IgD-negative memory B cell (primary cell): ENCODE results near the gene RTEL1. TPM values are rescaled to one million over a fixed set of nuclear protein-coding genes. Genes with fewer than 3 reads are reported as not detected.
"Not testable (repeated sequence)": the region's sequence is repeated elsewhere in the genome, so short reads cannot be mapped to it uniquely, and the experiment has no call there.

ENCODE experiments used
- H3K27ac Mint-ChIP-seq, 3 donors: one replicate each; pipeline ENCODE4 v1.8.0; 2020 to 2022; ENCODE audit warnings: mild to moderate bottlenecking in 3 of 3, mixed read lengths in 3 of 3, moderate library complexity in 1 of 3
- H3K27me3 Mint-ChIP-seq: one replicate; pipeline ENCODE4 v1.8.0; 2021; ENCODE audit warnings: mixed read lengths
- H3K36me3 Mint-ChIP-seq: one replicate; pipeline ENCODE4 v1.8.0; 2020; ENCODE audit warnings: mild to moderate bottlenecking, mixed read lengths
- H3K4me1 Mint-ChIP-seq, 3 donors: one replicate each; pipeline ENCODE4 v1.8.0; 2020 to 2022; ENCODE audit warnings: mixed read lengths in 3 of 3, mild to moderate bottlenecking in 1 of 3
- H3K4me3 Mint-ChIP-seq, 4 donors: one replicate each; pipeline ENCODE4 v1.8.0; 2020 to 2022; ENCODE audit warnings: mild to moderate bottlenecking in 4 of 4, mixed read lengths in 4 of 4, moderate library complexity in 3 of 4
- H3K9me3 Mint-ChIP-seq, 3 donors: one replicate each; pipeline ENCODE4 v1.8.0; 2020 to 2021; ENCODE audit warnings: mixed read lengths in 3 of 3, mild to moderate bottlenecking in 1 of 3
- polyA plus RNA-seq: library from polyadenylated mRNA; unstranded; fragments of 300-500 nt; fragmentation: Illumina TruSeq; gene quantifications from one replicate; pipeline ENCODE4 v1.2.3, GENCODE V29; 2021

The RTEL1 gene
- polyA plus RNA-seq, 1 donor from 2014 or later: 2.6 TPM

DNA sequence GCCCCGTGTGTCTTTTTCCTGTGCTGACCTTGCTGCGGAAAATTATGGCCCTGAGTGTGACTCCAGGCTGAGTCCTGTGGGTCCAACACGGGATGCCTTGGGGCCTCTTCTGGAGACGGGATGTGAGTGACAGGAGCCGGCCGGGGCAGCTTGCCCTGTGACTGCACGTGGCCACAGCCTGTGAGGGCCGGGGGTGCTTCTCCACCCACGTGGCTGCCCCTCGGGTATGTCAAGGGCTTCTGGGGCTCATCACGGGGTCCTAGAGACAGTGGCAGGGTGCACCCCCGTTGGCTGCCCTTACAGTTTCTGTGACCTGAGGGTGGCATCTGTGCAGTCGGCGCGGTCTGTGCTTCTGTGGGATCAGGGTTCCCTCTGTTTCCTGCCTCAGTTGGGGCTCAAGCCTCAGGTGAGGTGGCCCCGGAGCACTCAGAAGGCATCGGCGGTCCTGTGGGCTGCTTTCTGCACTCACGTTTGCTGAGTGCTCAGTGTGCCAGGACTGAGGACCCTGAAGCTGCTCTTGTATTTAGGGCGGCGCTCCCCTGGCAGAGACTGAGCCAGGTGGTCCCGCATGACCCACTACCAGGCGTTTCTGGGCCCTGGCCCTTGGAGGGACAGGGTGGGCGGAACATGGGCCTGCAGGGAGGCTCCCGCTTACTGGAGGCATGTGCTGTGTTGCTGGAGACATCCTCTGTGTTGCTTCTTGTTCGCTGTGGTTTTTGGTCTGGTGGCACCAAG lies 5.4 kb downstream of the RTEL1 start:
- H3K4me3 Mint-ChIP-seq: no peak overlapping the region
- H3K36me3 Mint-ChIP-seq: peaks cover 5% of the 10 kb centered on the region
- H3K27ac Mint-ChIP-seq: no peak overlapping the region

DNA sequence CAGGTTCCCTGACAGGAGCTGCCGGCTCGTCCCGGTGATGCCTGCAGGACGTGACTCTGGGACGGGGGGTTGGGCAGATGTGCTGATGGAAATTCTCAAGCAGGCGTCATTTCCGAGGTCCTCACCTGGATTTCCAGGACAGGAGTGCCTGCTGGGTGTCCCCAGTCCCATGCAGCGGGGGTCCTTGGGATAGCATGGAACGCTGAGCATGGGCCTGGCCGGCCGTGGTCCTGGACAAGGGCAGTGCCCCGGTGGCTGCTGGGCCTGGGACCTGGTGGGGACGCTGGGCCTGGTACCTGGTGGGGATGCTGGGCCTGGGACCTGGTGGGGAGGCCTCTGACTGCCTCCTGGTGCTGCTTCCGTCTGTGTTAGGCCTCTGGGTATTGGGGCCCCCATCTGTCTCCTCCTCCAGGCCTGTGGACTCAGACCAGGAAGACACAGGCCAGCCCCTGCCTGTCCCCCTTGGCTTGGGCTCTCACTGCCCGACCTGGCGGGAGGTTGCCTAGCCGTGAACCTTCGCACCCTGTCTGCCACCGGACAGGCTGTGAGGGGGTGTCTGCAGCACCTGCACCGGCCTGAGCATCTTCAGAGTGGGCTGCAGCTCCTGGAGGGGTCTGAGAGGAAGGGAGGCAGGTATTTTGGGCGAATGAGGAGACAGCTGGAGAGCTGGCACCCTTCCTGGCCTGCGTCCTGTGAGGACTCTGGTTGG lies 6.2 kb downstream of the RTEL1 start:
- H3K27ac Mint-ChIP-seq: no peak overlapping the region
- no peak overlapping the region for H3K4me3 Mint-ChIP-seq
- H3K36me3 Mint-ChIP-seq: peaks cover 4% of the 10 kb centered on the region
- H3K4me1 Mint-ChIP-seq: peaks cover 0 to 5% (median 3%) of the 10 kb centered on the region in 3 donors
- no peaks in the 10 kb centered on the region for H3K27me3 Mint-ChIP-seq
- no peaks in the 10 kb centered on the region for H3K9me3 Mint-ChIP-seq

More for the DNA sequence above, 5.4 kb downstream of the RTEL1 start:
- Mint-ChIP-seq H3K9me3 (no peaks in the 10 kb centered on the region), H3K27me3 (no peaks in the 10 kb centered on the region), H3K4me1 (peaks cover 2 to 10% (median 4%) of the 10 kb centered on the region in 3 donors)

DNA sequence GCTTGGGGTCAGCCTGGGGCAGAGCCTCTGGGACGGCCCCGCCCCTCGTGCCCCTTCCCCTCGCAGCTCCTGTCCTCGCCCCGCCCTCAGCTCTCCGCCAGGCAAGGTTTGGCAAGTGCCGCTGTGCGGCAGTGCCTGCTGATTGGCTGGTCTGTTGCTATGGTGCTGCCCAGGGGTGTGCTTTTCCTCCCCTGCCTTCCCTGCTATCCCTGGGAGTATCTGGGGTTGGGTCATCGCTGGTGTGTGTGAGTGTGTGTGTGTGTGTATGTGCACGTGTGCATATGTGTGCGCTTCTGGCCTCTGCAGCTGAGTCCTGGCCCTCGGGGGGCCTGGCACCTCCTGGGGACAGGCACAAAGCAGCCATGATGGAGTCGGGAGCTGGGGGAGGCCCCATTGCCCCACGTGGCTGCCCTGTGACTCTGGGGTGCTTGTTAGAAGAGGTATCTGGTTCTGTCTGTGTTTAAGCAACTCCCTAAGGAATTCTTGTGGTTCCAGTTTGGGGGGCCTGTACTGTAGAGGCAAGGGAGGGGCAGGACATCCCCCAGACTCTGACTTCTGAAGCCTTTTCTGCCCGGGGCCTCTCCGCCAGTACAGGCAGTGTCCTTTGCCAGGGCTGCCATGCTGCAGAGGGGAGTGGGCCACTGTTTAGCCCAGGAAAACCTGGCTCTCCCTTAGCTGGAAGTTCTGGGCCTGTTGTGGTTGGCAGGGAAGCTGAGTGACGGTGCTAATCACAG lies 6.9 kb downstream of the RTEL1 start:
- Mint-ChIP-seq H3K27me3 (no peaks in the 10 kb centered on the region), H3K27ac (no peak overlapping the region), H3K9me3 (no peaks in the 10 kb centered on the region), H3K36me3 (peaks cover 4% of the 10 kb centered on the region), H3K4me3 (peak overlapping the region in 1 of 4 donors; percentile 52), H3K4me1 (peaks cover 0 to 3% (median 0%) of the 10 kb centered on the region in 3 donors)

DNA sequence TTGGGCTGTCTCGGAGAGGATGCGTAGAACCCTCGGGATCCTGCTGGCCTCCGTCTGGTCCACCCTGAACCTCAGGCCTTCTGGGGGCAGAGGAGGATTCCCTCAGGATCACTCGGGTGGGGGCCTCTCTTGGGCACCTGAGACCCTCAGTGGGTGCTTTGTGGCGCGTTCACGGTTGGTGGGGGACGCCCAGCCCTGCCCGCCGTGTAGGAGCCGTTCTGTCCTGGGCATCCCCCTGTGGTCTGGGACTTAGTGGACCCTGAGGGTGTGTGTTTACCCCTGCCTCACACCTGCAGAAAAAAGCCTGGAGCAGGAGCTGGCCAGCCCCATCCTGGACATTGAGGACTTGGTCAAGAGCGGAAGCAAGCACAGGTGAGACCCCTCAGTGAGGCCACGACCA lies 7.6 kb downstream of the RTEL1 start:
- H3K36me3 Mint-ChIP-seq: peaks cover 4% of the 10 kb centered on the region
- H3K27ac Mint-ChIP-seq: no peak overlapping the region
- H3K4me1 Mint-ChIP-seq: peaks cover 0 to 3% (median 0%) of the 10 kb centered on the region in 3 donors

DNA sequence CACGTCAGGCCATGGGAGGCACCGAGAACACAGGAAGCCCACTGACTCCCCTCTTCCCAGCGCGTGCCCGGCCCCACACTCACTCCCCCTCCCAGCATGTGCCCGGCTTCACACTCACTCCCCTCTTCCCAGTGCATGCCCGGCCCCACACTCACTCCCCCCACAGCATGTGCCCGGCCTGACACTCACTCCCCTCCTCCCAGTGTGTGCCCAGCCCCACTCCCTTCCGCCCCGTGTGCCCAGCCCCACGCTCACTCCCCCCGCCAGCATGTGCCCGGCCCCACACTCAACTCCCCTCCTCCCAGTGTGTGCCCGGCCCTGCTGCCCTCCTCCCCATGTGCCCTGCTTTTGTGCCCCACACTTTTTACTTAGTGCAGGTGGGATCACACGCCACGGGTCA lies 9.7 kb downstream of the RTEL1 start:
- H3K27ac Mint-ChIP-seq: no peak overlapping the region
- no peak overlapping the region for H3K4me3 Mint-ChIP-seq
- H3K9me3 Mint-ChIP-seq: no peaks in the 10 kb centered on the region
- H3K36me3 Mint-ChIP-seq: peaks cover 5% of the 10 kb centered on the region
- peaks cover 0 to 3% (median 0%) of the 10 kb centered on the region in 3 donors for H3K4me1 Mint-ChIP-seq
- H3K27me3 Mint-ChIP-seq: no peaks in the 10 kb centered on the region

More for the DNA sequence above, 7.6 kb downstream of the RTEL1 start:
- no peaks in the 10 kb centered on the region for H3K9me3 Mint-ChIP-seq
- H3K4me3 Mint-ChIP-seq: no peak overlapping the region
- no peaks in the 10 kb centered on the region for H3K27me3 Mint-ChIP-seq

DNA sequence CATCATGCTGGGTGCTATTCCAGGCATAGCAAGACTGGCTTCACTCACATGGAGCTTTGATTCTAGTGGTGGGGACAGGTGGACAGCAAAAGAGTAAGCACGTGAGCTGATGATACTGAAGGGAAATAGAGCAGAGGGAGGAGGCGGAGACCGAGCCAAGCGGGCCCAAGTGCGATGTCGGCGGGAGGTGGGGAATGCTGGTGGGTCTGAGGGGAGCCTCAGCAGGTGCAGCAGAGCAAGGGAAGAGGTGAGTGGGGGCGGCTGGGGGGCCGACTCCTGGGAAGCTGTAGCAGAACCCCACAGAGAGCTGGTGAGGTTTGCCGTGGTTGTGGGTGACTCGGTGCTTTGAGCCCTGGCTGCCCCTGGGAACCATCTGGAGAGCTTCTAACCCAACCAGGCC lies 10.2 kb downstream of the RTEL1 start:
- Mint-ChIP-seq H3K27ac (no peak overlapping the region), H3K9me3 (no peaks in the 10 kb centered on the region), H3K36me3 (peaks cover 5% of the 10 kb centered on the region), H3K4me1 (peaks cover 0 to 3% (median 0%) of the 10 kb centered on the region in 3 donors), H3K4me3 (no peak overlapping the region), H3K27me3 (no peaks in the 10 kb centered on the region)

DNA sequence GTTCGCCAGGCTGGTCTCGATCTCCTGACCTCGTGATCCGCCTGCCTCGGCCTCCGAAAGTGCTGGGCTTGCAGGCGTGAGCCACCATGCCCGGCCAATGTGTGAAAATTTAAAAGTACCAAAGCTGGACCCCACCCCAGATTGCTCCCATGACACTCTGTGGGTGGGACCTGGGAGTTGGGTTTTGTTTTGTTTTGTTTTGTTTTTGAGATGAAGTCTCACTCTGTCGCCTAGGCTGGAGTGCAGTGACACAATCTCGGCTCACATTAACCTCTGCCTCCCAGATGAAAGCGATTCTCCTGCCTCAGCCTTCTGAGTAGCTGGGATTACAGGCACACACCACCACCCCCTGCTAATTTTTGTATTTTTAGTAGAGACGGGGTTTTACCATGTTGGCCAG lies 13.6 kb downstream of the RTEL1 start:
- not testable (repeated sequence) for H3K27ac Mint-ChIP-seq, H3K36me3 Mint-ChIP-seq, H3K27me3 Mint-ChIP-seq

DNA sequence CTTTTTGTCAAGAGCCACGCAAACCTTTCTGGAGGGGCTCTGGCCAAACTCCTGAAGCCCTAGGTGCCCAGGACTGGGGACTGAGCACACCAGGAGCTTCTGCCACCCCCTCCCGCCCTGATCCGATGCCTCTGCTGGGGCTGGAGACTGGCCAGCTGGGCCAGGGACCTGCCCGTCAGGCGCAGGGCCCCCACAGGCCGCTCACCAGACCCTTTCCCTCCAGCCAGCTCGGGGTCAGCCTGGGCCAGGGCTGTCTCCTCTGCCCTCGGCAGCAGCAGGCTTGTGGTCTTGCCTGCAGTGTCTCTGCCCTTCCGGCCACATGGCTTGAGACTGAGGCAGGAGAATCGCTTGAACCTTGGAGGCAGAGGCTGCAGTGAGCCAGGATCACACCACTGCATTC lies 14.6 kb downstream of the RTEL1 start:
- Mint-ChIP-seq H3K9me3 (no peaks in the 10 kb centered on the region), H3K4me1 (peaks cover 0 to 5% (median 0%) of the 10 kb centered on the region in 3 donors), H3K36me3 (peaks cover 7% of the 10 kb centered on the region), H3K4me3 (no peak overlapping the region), H3K27me3 (no peaks in the 10 kb centered on the region), H3K27ac (peak overlapping the region in 1 of 3 donors; percentile 80)

More for the DNA sequence above, 13.6 kb downstream of the RTEL1 start:
- H3K9me3 Mint-ChIP-seq, H3K4me1 Mint-ChIP-seq, H3K4me3 Mint-ChIP-seq: not testable (repeated sequence)

DNA sequence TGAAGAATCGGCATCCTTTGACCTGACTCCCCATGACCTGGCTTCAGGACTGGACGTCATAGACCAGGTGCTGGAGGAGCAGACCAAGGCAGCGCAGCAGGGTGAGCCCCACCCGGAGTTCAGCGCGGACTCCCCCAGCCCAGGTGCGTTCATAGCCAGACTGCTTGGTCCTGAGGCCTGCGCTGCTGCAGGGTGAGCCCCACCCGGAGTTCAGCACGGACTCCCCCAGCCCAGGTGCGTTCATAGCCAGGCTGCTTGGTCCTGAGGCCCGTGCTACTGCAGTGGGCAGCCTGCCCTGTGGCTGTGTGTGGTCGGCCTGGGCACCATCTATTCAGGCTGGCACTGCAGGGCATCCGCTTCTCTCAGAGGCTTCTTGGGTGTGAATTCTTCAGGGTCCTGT lies 15.8 kb downstream of the RTEL1 start:
- H3K4me3 Mint-ChIP-seq: no peak overlapping the region
- no peaks in the 10 kb centered on the region for H3K27me3 Mint-ChIP-seq
- peaks cover 5% of the 10 kb centered on the region for H3K36me3 Mint-ChIP-seq
- peaks cover 0 to 2% (median 0%) of the 10 kb centered on the region in 3 donors for H3K4me1 Mint-ChIP-seq
- no peaks in the 10 kb centered on the region for H3K9me3 Mint-ChIP-seq
- peak overlapping the region in 1 of 3 donors; percentile 25 for H3K27ac Mint-ChIP-seq

DNA sequence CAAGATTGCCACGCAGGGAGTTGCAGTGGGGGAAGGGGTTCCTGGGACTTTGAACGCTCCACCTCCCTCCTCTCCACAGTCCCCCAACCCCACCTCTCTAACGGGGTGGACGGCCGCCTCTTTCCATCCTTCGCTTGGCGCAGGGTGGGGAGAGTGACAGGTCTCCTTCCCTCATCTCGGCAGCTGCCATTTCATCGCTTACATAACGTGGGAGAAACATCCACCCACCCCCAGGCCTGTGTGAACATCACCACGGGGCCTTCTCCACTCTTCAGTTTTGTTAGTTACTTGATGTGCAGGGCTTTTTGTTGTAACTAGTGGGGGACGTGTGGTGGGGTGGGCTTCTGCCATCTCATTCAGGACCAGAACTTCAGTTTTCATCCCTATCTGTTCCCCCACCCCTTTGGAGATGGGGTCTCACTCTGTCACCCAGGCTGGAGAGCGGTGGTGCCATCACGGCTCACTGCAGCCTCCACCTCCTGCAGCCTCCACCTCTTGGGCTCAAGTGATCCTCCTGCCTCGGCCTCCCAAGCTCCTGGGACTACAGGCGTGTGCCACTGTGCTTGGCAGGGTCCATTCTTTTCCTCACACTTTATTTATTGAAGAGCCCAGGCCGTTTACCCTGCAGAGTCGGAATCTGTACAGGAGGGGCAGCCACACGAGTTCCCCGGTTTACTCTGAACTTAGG lies 17.7 kb downstream of the RTEL1 start:
- H3K9me3 Mint-ChIP-seq: no peaks in the 10 kb centered on the region
- peaks cover 5% of the 10 kb centered on the region for H3K36me3 Mint-ChIP-seq
- no peaks in the 10 kb centered on the region for H3K27me3 Mint-ChIP-seq
- H3K4me3 Mint-ChIP-seq: no peak overlapping the region
- H3K4me1 Mint-ChIP-seq: peaks cover 0 to 2% (median 0%) of the 10 kb centered on the region in 3 donors
- no peak overlapping the region for H3K27ac Mint-ChIP-seq

DNA sequence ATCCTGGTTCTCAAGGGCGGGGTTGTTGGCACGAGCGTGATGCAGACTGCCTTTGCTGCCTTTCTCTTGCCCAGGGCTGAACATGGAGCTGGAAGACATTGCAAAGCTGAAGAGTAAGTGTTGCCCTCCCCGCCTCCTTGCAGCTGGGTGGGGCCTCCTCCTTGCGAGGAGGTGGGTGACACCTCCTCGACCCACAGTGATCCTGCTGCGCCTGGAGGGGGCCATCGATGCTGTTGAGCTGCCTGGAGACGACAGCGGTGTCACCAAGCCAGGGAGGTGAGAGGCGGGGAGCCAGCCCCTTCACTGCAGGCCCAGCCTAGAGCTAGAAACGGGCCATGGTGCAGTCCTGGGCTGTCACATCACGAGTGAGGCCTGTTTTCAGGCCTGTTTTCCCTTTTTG lies 20.0 kb downstream of the RTEL1 start:
- Mint-ChIP-seq H3K27ac (no peak overlapping the region), H3K4me3 (no peak overlapping the region), H3K36me3 (peaks cover 2% of the 10 kb centered on the region), H3K9me3 (no peaks in the 10 kb centered on the region), H3K4me1 (peaks cover 0 to 2% (median 0%) of the 10 kb centered on the region in 3 donors), H3K27me3 (no peaks in the 10 kb centered on the region)

DNA sequence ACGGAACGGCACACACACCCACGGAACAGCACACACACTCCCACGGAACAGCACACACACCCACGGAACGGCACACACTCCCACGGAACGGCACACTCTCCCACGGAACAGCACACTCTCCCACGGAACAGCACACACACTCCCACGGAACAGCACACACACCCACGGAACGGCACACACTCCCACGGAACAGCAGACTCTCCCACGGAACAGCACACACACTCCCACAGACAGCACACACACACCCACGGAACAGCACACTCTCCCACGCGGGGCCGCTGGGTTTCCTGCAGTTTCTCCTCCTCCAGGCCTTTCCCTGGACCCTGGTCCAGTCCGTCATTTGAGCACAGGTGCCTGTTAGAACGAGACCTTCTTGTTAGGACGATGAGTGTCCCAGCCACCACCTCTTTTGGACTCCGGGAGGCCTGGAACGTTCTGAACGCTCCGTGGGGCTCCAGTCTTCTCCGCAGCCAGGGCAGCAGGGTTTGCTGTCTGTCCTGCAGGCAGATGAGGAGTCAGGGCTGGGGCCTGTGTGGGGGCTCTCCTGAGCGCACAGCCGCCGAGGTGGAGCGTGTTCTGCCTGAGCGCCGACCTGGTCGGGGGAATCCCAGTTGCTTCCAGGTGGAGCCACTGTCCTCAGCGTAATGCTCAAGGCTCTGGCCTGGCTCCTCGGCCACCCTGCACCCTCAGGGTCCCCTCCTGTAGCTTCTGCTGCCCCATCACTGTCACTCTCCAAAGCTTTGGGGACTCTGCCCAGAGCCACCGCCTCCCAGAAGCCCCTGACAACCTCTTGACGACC lies 20.8 kb downstream of the RTEL1 start:
- no peaks in the 10 kb centered on the region for H3K9me3 Mint-ChIP-seq
- peaks cover 2% of the 10 kb centered on the region for H3K36me3 Mint-ChIP-seq
- peaks cover 0 to 2% (median 0%) of the 10 kb centered on the region in 3 donors for H3K4me1 Mint-ChIP-seq
- H3K4me3 Mint-ChIP-seq: no peak overlapping the region
- H3K27ac Mint-ChIP-seq: no peak overlapping the region
- H3K27me3 Mint-ChIP-seq: no peaks in the 10 kb centered on the region

DNA sequence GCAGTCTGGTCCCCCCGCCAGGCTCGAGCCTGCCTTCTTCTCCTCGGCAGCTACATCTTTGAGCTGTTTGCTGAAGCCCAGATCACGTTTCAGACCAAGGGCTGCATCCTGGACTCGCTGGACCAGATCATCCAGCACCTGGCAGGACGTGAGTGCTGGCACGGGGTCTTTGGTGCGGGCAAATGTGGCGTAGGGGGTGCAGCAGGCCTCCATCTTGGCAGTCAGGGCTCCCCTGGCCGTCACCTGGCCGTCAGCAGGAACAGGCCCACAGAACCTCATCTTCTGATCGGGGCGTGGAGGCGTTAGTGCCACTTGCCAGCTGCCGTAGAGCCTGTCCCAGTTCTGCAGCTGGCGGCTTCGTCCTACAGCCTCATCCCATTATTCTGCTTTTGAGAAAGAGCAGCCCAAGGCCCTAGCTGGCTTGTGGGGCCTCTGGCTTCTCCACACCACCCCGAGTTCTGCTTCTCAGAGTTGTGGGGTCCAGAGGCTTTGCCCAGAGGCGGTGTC lies 21.7 kb downstream of the RTEL1 start:
- Mint-ChIP-seq H3K36me3 (peaks cover 2% of the 10 kb centered on the region), H3K4me3 (peak overlapping the region in 1 of 4 donors; percentile 70), H3K27ac (peak overlapping the region in 1 of 3 donors; percentile 59)

DNA sequence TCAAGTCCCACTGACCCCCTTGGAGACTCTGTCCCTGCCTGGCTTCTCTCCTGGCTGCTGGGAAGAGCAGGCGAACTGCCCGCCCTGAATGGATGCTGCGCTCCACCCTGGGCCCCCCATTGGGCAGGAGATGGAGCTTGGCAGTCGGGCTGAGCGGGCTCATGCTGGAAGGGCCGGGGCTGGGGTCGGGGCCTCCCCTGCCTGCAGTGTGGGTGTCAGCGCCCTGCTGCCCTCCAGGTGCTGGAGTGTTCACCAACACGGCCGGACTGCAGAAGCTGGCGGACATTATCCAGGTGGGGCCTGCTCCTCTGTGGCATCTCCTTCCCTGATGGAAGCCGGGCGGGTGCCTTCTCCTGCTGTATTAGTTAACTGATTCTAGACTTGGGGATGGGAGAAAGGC lies 22.3 kb downstream of the RTEL1 start:
- Mint-ChIP-seq H3K4me1 (peaks cover 0 to 2% (median 0%) of the 10 kb centered on the region in 3 donors), H3K4me3 (peak overlapping the region in 1 of 4 donors; percentile 9), H3K27me3 (no peaks in the 10 kb centered on the region), H3K36me3 (peaks cover 2% of the 10 kb centered on the region), H3K27ac (no peak overlapping the region), H3K9me3 (no peaks in the 10 kb centered on the region)

More for the DNA sequence above, 21.7 kb downstream of the RTEL1 start:
- Mint-ChIP-seq H3K9me3 (no peaks in the 10 kb centered on the region), H3K27me3 (no peaks in the 10 kb centered on the region), H3K4me1 (peaks cover 0 to 2% (median 0%) of the 10 kb centered on the region in 3 donors)
